HCT116 (cell line): ENCODE results near the gene NAT16. TPM values are rescaled to one million over a fixed set of nuclear protein-coding genes. Genes with fewer than 3 reads are reported as not detected.
A peak's percentile ranks its signal among the peaks of the same experiment; 100 is the strongest.

Experiments
- ATAC-seq: fragments of 200-7000 bp; cut with Tn5 transposase; 2 replicates; pipeline ENCODE4 v1.9.1; 2020; ENCODE audit warnings: mild to moderate bottlenecking, moderate library complexity
- BruUV-seq: library from RNA; stranded (reverse); fragments of 400-500 nt; replicated peaks from 2 replicates; lab custom pipeline; 2021; lab: Mats Ljungman, UMichigan
- CTCF ChIA-PET: fragments of 300-600 bp; sonication (Branson Sonifier 250); formaldehyde crosslinking; loops from one replicate; lab custom pipeline; 2021; ENCODE audit warnings: antibody characterized with exemption; lab: Charles Lee
- POLR2A ChIA-PET: fragments of 300-600, 350-600 bp; sonication (Branson Sonifier 250); formaldehyde crosslinking; loops from one replicate; lab custom pipeline; 2021; ENCODE audit warnings: antibody characterized with exemption; lab: Charles Lee
- RAD21 ChIA-PET, 2 experiments: fragments of 300-600 bp; sonication (Branson Sonifier 250); formaldehyde crosslinking; loops; one replicate each; lab custom pipeline; 2023; ENCODE audit warnings: low total read pairs in 2 of 2; ENCODE audit not compliant: uncharacterized antibody in 2 of 2, unreplicated experiment in 2 of 2, low non-redundant PET in 1 of 2; lab: Charles Lee
- DNase-seq: peaks from one replicate; pipeline ENCODE4 v3.0.0-alpha.2; 2010; ENCODE audit warnings: low read depth, low spot score
- H2AFZ ChIP-seq: fragments of 200-600 bp; shearing (Covaris generic), sonication (generic); 2 replicates; pipeline ENCODE4 v1.6.1; 2017; ENCODE audit warnings: low read depth, mixed run types, mixed read lengths, antibody characterized with exemption, low read length; ENCODE audit not compliant: poor library complexity, severe bottlenecking
- H3K27ac ChIP-seq: 2 replicates; pipeline ENCODE4 v1.5.1; 2012; ENCODE audit warnings: low read depth, low read length
- H3K27me3 ChIP-seq: fragments of 200-600 bp; sonication (generic); 2 replicates; pipeline ENCODE4 v1.6.1; 2016; ENCODE audit warnings: mixed run types, low read length, mixed read lengths; ENCODE audit not compliant: insufficient read depth
- H3K36me3 ChIP-seq, 2 experiments: fragments of 200-500 bp in 1 of 2; fragments of 200-600 bp in 1 of 2; sonication (Bioruptor generic) in 1 of 2; sonication (generic) in 1 of 2; 2 replicates each; pipeline versions ENCODE4 v1.5.1 to v1.6.1; 2014 to 2016; ENCODE audit warnings: low read length in 2 of 2, inconsistent platforms in 1 of 2, mixed read lengths in 1 of 2, mixed run types in 1 of 2; ENCODE audit not compliant: insufficient read depth in 2 of 2, control insufficient read depth in 1 of 2
- H3K4me1 ChIP-seq, 2 experiments: fragments of 200-600 bp in 1 of 2; sonication (generic) in 1 of 2; 2 replicates each; pipeline versions ENCODE4 v1.5.1 to v1.6.1; 2012 to 2017; ENCODE audit warnings: low read length in 2 of 2, inconsistent platforms in 1 of 2, mild to moderate bottlenecking in 1 of 2, mixed read lengths in 1 of 2, mixed run types in 1 of 2, moderate library complexity in 1 of 2; ENCODE audit not compliant: insufficient read depth in 2 of 2, control insufficient read depth in 1 of 2
- H3K4me2 ChIP-seq: fragments of 200-600 bp; sonication (generic); 2 replicates; pipeline ENCODE4 v1.6.1; 2017; ENCODE audit warnings: mixed run types, low read length, mixed read lengths
- H3K4me3 ChIP-seq, 2 experiments: fragments of 200-600 bp in 1 of 2; sonication (generic) in 1 of 2; replicated peaks in 1 of 2; 2 replicates each; pipeline ENCODE4 v1.5.1; 2011 to 2016; ENCODE audit warnings: low read length in 2 of 2, control low read depth in 1 of 2, low read depth in 1 of 2, mild to moderate bottlenecking in 1 of 2, mixed read lengths in 1 of 2, mixed run types in 1 of 2
- H3K79me2 ChIP-seq: fragments of 200-600 bp; sonication (generic); 2 replicates; pipeline ENCODE4 v1.6.1; 2017; ENCODE audit warnings: mild to moderate bottlenecking, mixed run types, low read length, moderate library complexity, mixed read lengths; ENCODE audit not compliant: insufficient read depth
- H3K9ac ChIP-seq: fragments of 200-600 bp; sonication (generic); 2 replicates; pipeline ENCODE4 v1.6.1; 2016; ENCODE audit warnings: low read length, mixed read lengths
- H3K9me2 ChIP-seq: fragments of 200-600 bp; sonication (generic), shearing (Covaris generic); 2 replicates; pipeline ENCODE4 v1.6.1; 2017; ENCODE audit warnings: mixed run types, mild to moderate bottlenecking, moderate library complexity; ENCODE audit not compliant: insufficient read depth
- H3K9me3 ChIP-seq, 2 experiments: fragments of 200-500 bp in 1 of 2; fragments of 200-600 bp in 1 of 2; sonication (Bioruptor generic) in 1 of 2; sonication (generic) in 1 of 2; 2 replicates each; pipeline ENCODE4 v1.6.1; 2014 to 2017; ENCODE audit warnings: low read length in 2 of 2, mixed read lengths in 2 of 2, inconsistent platforms in 1 of 2, low read depth in 1 of 2, mild to moderate bottlenecking in 1 of 2, mixed run types in 1 of 2, moderate library complexity in 1 of 2; ENCODE audit not compliant: control insufficient read depth in 1 of 2, insufficient read depth in 1 of 2
- H4K20me1 ChIP-seq: fragments of 200-600 bp; sonication (generic), shearing (Covaris generic); 2 replicates; pipeline ENCODE4 v1.6.1; 2017; ENCODE audit warnings: mixed run types, mild to moderate bottlenecking, moderate library complexity; ENCODE audit not compliant: insufficient read depth
- EZH2phosphoT487 ChIP-seq: fragments of 200-600 bp; IDR thresholded peaks from 2 replicates; pipeline ENCODE4 v1.6.1; 2018; ENCODE audit warnings: antibody characterized with exemption, borderline replicate concordance
- POLR2AphosphoS5 ChIP-seq: IDR thresholded peaks from 2 replicates; pipeline ENCODE4 v1.6.1; 2011; ENCODE audit warnings: mild to moderate bottlenecking, low read depth, low read length, moderate library complexity
- ZBTB33 ChIP-seq: IDR thresholded peaks from 2 replicates; pipeline ENCODE4 v1.6.1; 2011; ENCODE audit warnings: mild to moderate bottlenecking, low read length, moderate library complexity; ENCODE audit not compliant: insufficient replicate concordance; ENCODE audit errors: extremely low read depth
- intact Hi-C: fragments of 100-400 bp; cut with micrococcal nuclease; formaldehyde crosslinking; loops from 2 replicates; pipeline ENCODE4 v1.10.0; 2022
- total RNA-seq: library from RNA; stranded (reverse); gene quantifications from one replicate; pipeline ENCODE4 v1.2.1, GENCODE V29; 2021; ENCODE audit not compliant: unreplicated experiment

NAT16 gene
- total RNA-seq, 1 experiment from 2014 or later: 2.0 TPM

GRCh38 chr7:101128040-101128834 lies 51.9 kb downstream of the NAT16 start:
- Histone ChIP-seq H3K9me3 (no peaks in the 10 kb centered on the region), H3K4me2 (peak overlapping the region; percentile 80; the same call in 1 of the 2 replicates), H3K79me2 (no peaks in the 10 kb centered on the region), H3K4me3 (peak overlapping the region in 1 of 2 experiments; percentile 50; a peak in 1 of 4 replicates), H3K9me2 (no peaks in the 10 kb centered on the region), H3K27me3 (no peaks in the 10 kb centered on the region), H3K36me3 (peaks cover 0 to 5% of the 10 kb centered on the region in 2 experiments; a peak in 1 of 4 replicates), H3K27ac (no peak overlapping the region), H2AFZ (no peak overlapping the region), H3K9ac (no peak overlapping the region), H3K4me1 (peaks cover 38 to 54% of the 10 kb centered on the region in 2 experiments), H4K20me1 (no peaks in the 10 kb centered on the region)
- DNase-seq: no peak
- no TSS peak for BruUV-seq
- no peak for TF ChIP-seq EZH2phosphoT487
- 0 out of 2 replicates have a peak, but pooled peaks have one; percentile 3 for TF ChIP-seq POLR2AphosphoS5
- no peak for TF ChIP-seq ZBTB33
- intact Hi-C loops: no loop called here
- POLR2A ChIA-PET: interaction anchor here (1.6 to 4.0 kb wide), 5 partner anchors 9 to 30 kb away, joined by 5 to 26 read pairs (median 18); no protein-coding TSS in a partner anchor
- CTCF ChIA-PET: interaction anchor here (2.6 kb wide), 1 partner anchor 10 kb away, joined by 16 read pairs; no protein-coding TSS in a partner anchor
- RAD21 ChIA-PET: no interaction called here
- no peak for ATAC-seq
